NB4 (cell line): Measurements from ENCODE around the gene ATP5F1E.

ENCODE experiments used
- CTCF ChIP-seq: IDR thresholded peaks from one replicate; pipeline ENCODE4 v1.5.1; 2012; ENCODE audit warnings: low read depth, low read length
- POLR2A ChIP-seq: IDR thresholded peaks from 2 replicates; pipeline ENCODE4 v1.6.1; 2011; ENCODE audit warnings: mild to moderate bottlenecking; ENCODE audit not compliant: insufficient read length; ENCODE audit errors: extremely low read depth

DNA sequence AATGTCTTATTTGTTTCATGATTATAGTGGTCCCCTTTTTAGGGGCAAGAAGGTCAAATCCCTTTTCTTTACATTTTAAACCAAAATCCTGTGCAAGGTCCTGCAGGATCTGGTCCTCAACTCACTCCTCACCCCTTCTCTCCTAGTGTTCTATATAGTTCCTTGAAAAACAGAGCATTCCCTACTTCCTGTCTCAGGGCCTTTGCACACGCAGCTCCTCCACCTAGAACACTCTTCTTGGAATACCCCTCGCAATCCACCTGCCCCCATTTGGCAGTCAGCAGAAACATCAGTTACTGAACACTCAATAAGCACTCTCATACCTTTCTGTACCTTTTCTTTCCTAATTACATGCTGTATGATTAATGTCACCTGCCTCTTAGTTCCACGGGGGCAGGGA lies 3.2 kb upstream of the ATP5F1E start:
- TF ChIP-seq CTCF (no peak), POLR2A (no peak)
